Left forelimb (tissue), 1 donor: ENCODE results near the gene CACNA1C.
"Not testable (repeated sequence)": the region's sequence is repeated elsewhere in the genome, so short reads cannot be mapped to it uniquely, and the experiment has no call there.

Source experiments
- DNase-seq: peaks from one replicate; pipeline ENCODE4 v3.0.0-alpha.2; 2018; ENCODE audit warnings: low spot score

Gene CACNA1C

GRCh38 chr12:2690348-2691005, 637.7 kb downstream of the CACNA1C start:
- DNase-seq, result peak; percentile 41

DNA sequence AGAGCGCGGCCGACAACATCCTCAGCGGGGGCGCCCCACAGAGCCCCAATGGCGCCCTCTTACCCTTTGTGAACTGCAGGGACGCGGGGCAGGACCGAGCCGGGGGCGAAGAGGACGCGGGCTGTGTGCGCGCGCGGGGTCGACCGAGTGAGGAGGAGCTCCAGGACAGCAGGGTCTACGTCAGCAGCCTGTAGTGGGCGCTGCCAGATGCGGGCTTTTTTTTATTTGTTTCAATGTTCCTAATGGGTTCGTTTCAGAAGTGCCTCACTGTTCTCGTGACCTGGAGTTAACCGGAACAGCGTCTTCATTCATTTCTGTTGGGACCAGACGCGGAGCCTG, 638.2 kb downstream of the CACNA1C start:
- DNase-seq, result peak; percentile 68

DNA sequence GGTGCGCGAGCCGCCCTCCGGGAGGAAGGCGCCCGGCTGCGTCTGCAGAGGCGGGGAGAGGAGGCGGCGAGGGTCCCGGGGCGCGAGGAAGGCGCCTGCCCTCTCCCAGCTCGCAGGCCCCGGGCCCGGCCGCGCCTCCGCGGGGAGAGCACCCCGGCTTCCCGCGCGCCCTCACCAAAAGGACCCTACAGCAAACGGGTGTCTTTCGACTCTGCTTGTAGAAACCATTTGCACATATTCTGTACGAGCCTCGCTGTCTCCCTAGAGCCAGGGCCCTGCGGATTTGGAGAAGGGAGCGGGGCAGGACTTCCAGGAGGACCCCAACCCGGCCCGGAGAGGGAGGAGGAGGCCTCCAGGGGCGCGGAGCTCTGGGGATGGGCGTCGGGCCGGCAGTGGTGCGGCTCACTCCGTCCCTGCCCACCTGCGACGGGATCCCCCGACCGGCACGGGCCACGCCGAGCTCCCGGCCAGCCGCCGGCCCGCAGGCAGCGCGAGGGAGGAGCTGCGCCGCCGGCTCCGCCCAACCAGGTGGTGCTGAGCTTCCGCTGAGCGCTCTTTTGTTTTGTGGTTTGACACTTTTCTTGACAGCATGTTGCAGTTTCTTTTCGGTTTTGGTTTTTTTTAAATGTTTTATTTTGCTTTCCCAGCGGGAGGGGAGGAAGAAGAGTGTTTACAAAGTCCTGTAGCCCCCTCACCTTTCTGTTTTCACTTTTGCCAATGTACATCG, 638.7 kb downstream of the CACNA1C start:
- DNase-seq, result peak; percentile 62

GRCh38 chr12:2692080-2692479, 639.3 kb downstream of the CACNA1C start:
- DNase-seq, result peak; percentile 23

GRCh38 chr12:2693244-2693860, 640.6 kb downstream of the CACNA1C start:
- DNase-seq, result peak; percentile 51

- DNase-seq, result peak; percentile 53
Measured at GRCh38 chr12:2693980-2694610, 641.3 kb downstream of the CACNA1C start.

DNA sequence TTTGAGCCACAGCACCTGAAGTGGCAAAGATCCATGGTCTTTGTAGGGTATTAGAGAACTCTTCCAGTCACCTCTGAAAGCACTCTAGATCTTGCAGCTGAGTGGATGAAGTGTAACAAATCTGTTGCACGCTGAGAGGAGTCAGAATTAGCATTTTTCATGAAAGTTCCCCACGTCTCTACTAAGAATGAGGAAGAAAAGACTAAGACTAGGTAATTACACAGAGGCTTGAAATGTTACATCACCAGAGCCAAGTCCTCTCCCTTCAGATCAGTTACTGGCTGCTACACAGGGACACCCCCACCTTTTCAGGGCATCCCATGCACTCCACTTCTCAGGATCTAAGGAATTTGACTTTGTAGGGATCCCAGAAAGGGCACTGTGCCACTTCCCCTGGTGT, 643.3 kb downstream of the CACNA1C start:
- no peak for DNase-seq

- DNase-seq, result no peak
Measured at GRCh38 chr12:2697057-2697800, 644.4 kb downstream of the CACNA1C start.

DNA sequence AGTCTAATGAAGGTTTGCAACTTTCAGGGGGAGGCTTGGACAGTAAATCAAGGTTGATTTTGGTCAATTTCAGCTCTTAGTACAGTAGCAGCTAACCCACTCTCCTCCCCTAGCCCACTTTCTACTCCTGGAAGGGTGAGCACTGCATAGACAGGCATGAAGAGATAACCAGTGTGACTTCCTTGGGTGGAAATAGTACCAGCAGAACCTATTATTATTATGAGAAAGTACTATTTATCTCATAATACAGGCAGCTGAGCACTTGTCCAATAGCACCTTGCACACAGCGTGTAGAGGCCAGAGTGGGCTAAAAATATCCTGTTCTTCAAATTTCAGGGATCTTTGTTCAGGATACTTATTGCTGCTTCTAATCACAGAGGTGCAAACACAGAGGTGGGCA, 645.8 kb downstream of the CACNA1C start:
- no peak for DNase-seq

DNA sequence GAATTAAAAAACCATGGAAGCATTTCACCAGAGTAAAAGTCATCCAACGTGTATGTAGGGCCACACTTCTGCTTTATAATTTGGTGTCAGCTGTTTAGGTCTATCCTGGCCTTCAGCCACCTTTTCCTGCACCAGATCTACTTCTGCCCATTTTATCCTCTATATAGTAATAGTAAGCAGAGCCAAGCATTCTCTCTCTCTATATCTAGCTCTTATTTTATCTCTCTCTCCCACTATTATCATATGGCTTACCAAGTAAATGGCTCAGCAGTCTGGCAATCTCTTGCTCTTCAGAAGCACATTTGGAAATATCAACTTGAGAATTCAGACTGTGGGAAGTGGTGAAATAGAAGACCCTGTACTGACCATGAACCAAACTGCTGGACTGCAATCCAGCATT, 657.9 kb downstream of the CACNA1C start:
- no peak for DNase-seq

DNA sequence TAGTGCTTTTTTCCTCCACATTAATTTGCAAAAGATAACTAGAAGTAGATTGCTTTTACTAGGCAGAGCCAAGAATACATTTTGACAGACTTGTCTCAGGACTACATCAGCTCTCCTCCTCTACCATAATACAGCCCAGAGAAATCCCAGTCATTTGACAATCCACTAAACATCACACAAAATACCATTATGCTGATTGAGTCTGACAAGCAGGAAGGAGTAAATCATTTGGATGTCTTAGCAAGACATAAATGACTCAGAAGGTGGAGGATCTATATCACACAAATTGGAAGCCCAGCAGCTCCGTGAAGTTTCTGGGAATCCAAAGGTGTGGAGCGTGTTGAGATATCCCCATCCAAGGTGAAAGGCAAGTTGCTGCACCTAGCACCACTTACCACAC, 666.6 kb downstream of the CACNA1C start:
- DNase-seq, result no peak

DNA sequence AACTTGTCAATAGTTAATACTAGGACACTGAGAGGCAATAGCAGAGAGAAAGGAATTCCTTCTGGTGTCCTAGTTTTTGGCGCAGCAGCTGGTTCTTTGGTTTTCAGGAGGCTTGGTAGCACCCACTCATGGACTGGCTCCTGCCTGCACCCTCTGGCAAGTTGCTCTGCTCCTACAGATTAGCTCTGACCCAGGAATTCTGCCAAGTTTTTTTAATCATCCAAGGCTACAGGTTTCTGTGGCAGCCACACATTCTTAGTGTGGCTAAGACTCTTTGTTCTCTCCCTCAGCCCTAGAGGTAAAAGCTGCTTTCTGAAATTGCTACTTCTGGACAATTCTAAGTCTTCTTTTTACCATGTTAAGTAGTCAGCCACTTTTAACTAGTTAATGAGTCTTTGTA, 670.0 kb downstream of the CACNA1C start:
- no peak for DNase-seq

DNA sequence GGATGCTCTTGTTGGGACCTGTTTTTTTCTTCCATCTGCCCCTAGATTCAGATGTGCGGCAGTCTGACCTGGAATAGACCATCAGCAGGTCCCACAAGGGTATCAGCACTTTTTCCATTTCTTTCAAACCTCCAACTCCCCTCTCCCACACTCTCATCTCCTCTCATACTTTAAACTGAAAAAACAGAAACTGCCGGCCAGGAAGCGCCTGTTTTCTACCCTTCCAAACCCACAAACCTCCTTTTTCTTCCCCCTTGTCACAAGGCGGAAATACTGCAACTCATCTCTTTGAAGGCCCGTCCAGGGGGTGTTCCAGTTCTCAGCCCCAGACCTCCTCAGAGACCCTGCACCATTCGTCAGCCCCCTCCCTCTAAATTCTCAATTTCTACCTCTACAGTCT, 679.5 kb downstream of the CACNA1C start:
- no peak for DNase-seq

- no peak for DNase-seq
Measured at GRCh38 chr12:2733493-2734355, 680.9 kb downstream of the CACNA1C start.

DNA sequence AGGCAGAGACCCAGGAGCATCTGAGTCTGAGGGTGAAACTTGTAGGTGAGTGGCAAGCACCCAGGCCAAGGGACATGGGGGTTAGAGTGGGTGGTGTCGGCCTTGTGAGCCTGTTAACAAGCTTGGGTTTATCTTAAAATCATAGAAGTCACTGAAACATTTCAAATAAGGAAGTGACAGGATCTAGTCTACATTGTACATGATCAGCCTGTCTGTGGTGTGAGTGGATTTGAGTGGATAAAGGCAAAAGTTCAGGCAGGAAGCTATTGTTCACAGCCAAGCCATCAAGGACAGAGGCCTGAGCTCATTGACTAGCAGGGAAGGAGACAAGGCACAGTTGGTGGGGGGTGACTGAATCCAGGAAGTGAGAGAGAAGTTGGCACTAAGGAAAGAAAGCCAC, 682.6 kb downstream of the CACNA1C start:
- no peak for DNase-seq

DNA sequence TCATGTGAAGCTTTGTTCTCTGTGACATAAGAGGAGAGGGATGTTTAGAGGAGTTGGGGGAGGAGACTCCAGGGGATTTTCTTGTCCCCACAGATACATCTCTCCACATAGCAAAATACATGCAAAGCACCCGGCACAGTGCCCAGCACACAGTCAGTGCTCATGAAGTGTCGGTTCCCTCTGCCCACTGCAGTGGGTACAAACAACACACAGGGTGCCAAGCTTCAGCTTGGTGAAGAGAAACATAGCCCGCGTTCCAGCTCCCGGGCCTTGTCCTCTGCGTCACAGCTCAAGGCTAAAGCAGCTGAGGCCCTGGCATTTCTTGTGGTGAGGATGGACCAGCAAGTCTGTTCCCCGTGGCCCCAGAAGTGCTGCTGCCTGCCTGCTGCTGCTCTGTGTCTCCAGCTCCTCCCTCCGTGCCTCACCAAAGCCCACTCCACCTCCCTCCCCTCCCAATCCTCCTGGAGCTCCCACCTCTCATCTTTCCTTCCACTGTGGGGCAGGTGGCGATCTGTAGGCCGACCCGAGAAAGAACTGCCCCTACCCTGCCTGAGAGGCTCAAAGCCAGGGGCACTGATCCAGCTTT, 685.0 kb downstream of the CACNA1C start:
- no peak for DNase-seq

DNA sequence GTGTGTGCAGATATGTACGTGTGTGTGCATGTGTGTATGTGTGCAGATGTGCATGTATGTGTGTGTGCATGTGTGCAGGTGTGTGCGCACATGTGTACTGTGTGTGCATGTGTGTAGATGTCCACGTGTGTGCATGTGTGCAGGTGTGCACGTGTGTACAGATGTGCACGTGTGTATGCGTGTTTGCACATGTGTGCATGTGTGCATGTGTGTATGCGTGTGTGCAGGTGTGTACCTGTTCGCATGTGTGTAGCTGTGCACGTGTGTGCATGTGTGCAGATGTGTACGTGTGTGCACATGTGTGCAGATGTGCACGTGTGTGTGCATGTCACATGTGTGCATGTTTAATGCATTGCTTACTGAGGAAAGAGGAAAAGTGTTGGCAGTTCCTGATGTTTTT, 686.3 kb downstream of the CACNA1C start:
- no peak for DNase-seq

GRCh38 chr12:2739832-2740641, 687.2 kb downstream of the CACNA1C start:
- no peak for DNase-seq

GRCh38 chr12:2742037-2742436, 689.2 kb downstream of the CACNA1C start:
- not testable (repeated sequence) for DNase-seq

- no peak for DNase-seq
Measured at GRCh38 chr12:2743478-2743877, 690.7 kb downstream of the CACNA1C start.
